Testis (tissue), 3 donors: ENCODE measurements around the gene TNFRSF21. TPM values are rescaled to one million over a fixed set of nuclear protein-coding genes. Genes with fewer than 3 reads are reported as not detected.

Source experiments
- DNase-seq: peaks from one replicate; pipeline ENCODE4 v3.0.0-alpha.2; 2019
- H3K27ac ChIP-seq, 2 donors: fragments of 200-600 bp; sonication (generic); one replicate each; pipeline ENCODE4 v1.5.1; 2019
- H3K27me3 ChIP-seq: fragments of 200-600 bp; sonication (generic); one replicate; pipeline ENCODE4 v1.5.1; 2019
- H3K36me3 ChIP-seq: fragments of 200-600 bp; sonication (generic); one replicate; pipeline ENCODE4 v1.5.1; 2017; ENCODE audit warnings: low read depth; ENCODE audit errors: missing control alignments
- H3K4me1 ChIP-seq: fragments of 200-600 bp; sonication (generic); one replicate; pipeline ENCODE4 v1.5.1; 2019
- H3K4me3 ChIP-seq, 2 donors: fragments of 200-600 bp; sonication (generic); one replicate each; pipeline ENCODE4 v1.5.1; 2017 to 2019
- H3K9me3 ChIP-seq: fragments of 200-600 bp; sonication (generic); one replicate; pipeline ENCODE4 v1.5.1; 2017
- POLR2A ChIP-seq: fragments of 450-650 bp; IDR thresholded peaks from one replicate; pipeline ENCODE4 v1.6.1; 2017; ENCODE audit warnings: antibody characterized with exemption, mild to moderate bottlenecking, moderate library complexity
- WGBS, 2 donors: methylation state at CpG; one replicate each; pipeline ENCODE4 v1.1.5; 2018; 5-methylcytosine and 5-hydroxymethylcytosine counted together
- intact Hi-C: fragments of 100-400 bp; cut with DNase I; formaldehyde crosslinking; loops from one replicate; pipeline ENCODE4 v1.15.1; 2023; ENCODE audit warnings: low total_unique reads
- polyA plus RNA-seq: library from polyadenylated mRNA; stranded (reverse); fragments of 350-450 nt; fragmentation: Illumina TruSeq; extraction: RNeasy Lipid Tissue Mini Kit (QIAGEN cat#74804); gene quantifications from one replicate; pipeline ENCODE4 v1.2.3, GENCODE V29; 2014; ENCODE audit warnings: low read depth, low replicate concordance; ENCODE audit not compliant: insufficient read depth
- total RNA-seq, 2 donors: library from RNA; depleted of rRNA; stranded (reverse); fragments of >200 nt; gene quantifications; one replicate each; pipeline ENCODE4 v1.2.3, GENCODE V29; 2016
- TF ChIP-seq, protein P1 (sequence below), 3 experiments: fragments of 450-650 bp in 2 of 3; fragments of 200-600 bp in 1 of 3; sonication (generic) in 1 of 3; IDR thresholded peaks; one replicate each; pipeline ENCODE4 v1.5.1; 2016 to 2019; ENCODE audit warnings: antibody characterized with exemption in 3 of 3, mild to moderate bottlenecking in 2 of 3, moderate library complexity in 1 of 3

TNFRSF21 gene
- total and polyA plus RNA-seq, 3 donors from 2014 or later, result 11.0 to 19.3 (median 17.1) TPM

DNA sequence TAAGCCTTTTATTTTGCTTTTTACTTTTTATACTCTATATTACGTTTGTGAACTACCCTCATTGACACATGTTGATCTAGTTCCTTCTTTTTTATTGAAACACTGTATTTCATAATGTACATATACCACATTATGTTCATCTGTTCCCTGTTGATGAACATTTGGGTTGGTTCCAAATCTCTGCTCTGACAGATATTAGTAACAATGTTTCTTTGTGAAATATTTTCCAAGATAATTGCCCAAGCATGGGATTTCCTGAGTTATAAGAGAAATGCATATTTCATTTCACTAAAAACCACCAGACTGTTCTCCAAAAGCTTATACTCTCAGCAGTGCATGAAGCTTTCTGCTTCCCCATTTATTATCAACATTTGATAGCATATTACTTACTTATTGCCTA, 44.2 kb upstream of the TNFRSF21 start:
- Histone ChIP-seq H3K4me1 (no peaks in the 10 kb centered on the region), H3K27me3 (no peaks in the 10 kb centered on the region), H3K9me3 (no peaks in the 10 kb centered on the region), H3K36me3 (no peaks in the 10 kb centered on the region), H3K4me3 (no peak overlapping the region), H3K27ac (no peak overlapping the region)
- no peak for TF ChIP-seq POLR2A
- TF ChIP-seq, protein P1, sequence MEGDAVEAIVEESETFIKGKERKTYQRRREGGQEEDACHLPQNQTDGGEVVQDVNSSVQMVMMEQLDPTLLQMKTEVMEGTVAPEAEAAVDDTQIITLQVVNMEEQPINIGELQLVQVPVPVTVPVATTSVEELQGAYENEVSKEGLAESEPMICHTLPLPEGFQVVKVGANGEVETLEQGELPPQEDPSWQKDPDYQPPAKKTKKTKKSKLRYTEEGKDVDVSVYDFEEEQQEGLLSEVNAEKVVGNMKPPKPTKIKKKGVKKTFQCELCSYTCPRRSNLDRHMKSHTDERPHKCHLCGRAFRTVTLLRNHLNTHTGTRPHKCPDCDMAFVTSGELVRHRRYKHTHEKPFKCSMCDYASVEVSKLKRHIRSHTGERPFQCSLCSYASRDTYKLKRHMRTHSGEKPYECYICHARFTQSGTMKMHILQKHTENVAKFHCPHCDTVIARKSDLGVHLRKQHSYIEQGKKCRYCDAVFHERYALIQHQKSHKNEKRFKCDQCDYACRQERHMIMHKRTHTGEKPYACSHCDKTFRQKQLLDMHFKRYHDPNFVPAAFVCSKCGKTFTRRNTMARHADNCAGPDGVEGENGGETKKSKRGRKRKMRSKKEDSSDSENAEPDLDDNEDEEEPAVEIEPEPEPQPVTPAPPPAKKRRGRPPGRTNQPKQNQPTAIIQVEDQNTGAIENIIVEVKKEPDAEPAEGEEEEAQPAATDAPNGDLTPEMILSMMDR (IDR thresholded peaks at IDR 0.05), result no peak
- DNase-seq, result no peak
- 15 to 26% methylated on average over 1 of the region's 1 CpG for WGBS, 2 donors
- intact Hi-C loops, result no loop called here

DNA sequence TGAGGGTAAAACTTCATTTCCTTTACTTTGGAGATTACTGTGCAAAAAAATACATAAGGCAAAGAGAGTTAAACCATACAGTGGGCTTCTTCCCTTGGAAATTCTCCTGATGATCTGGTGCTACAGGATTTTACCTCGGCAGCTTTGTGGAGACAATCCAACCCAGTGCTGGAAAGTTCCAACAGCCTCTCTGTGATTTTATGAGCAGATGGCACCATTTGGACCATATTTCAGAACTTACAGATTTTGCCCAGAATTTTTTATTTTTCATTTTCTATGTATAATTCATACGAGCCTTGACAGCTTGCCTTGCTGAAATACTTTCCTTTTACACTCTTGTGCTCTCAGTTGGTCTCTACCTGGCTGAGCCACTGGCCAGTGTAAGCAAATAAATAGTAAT, 43.3 kb upstream of the TNFRSF21 start:
- no peak overlapping the region for H3K4me3 ChIP-seq
- no peak for TF ChIP-seq POLR2A
- TF ChIP-seq, protein P1 (IDR thresholded peaks at IDR 0.05), result no peak
- H3K27ac ChIP-seq, result no peak overlapping the region
- WGBS, 2 donors, result 80 to 84% methylated on average over 2 of the region's 2 CpGs
- H3K4me1 ChIP-seq, result no peaks in the 10 kb centered on the region
- intact Hi-C loops, result no loop called here
- no peaks in the 10 kb centered on the region for H3K27me3 ChIP-seq
- H3K9me3 ChIP-seq, result no peaks in the 10 kb centered on the region
- DNase-seq, result no peak
- H3K36me3 ChIP-seq, result no peaks in the 10 kb centered on the region

DNA sequence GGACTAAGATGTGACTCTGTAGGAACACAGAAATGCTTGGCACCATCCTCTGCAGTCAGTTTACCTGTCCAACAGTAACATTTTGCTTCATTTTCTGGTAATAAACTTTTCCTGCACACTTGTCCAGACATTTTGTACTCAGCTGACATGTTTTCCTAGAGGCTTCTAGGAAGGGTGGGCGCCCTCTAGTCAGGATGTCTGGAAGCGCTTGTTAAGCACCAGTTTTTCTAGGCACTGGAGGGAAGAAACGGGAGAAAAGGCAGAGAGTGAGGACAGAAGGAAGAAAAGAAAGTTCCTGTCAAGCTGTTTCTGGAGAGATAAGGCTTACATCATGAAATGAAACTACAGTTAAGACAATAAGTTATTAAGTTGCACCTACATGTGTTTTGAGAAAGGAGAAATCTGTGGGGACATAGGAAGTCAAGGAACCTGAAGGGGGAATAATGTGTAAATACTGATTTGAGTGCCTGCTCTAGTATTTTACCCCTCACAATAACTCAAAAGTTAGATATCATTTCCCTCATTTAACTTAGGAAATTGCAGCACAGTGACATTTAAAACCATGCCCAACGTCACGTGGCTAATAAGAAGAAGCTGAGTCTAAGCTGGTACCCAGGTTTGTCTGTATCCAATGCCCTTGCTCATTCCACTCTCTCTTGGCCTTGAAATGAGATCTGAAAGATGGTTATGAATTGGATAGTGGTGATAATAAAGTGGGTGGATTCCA, 42.7 kb upstream of the TNFRSF21 start:
- no peaks in the 10 kb centered on the region for H3K9me3 ChIP-seq
- TF ChIP-seq, protein P1 (IDR thresholded peaks at IDR 0.05), result no peak
- no peak for DNase-seq
- no peaks in the 10 kb centered on the region for H3K4me1 ChIP-seq
- no peak overlapping the region for H3K4me3 ChIP-seq
- intact Hi-C loops, result no loop called here
- H3K27me3 ChIP-seq, result no peaks in the 10 kb centered on the region
- H3K36me3 ChIP-seq, result no peaks in the 10 kb centered on the region
- 74 to 81% methylated on average over 5 of the region's 5 CpGs for WGBS, 2 donors
- no peak overlapping the region for H3K27ac ChIP-seq

DNA sequence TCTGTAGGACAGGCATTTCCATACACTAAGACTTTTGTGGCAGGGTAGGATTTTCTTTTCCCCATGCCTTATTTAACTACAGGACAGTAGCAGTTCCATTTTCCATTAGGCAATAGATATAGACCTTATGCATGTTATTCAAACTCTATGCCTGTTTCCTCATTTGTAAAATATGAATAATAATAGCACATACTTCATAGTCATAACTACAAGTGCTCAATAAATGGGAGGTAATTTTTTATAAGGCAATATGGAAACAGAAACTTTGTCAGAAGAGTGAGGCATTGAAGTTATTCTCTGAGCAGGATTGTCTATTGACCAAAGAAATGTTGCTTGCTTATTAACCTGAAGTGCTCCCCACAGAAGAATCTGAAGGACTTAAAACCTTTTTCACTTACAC, 41.9 kb upstream of the TNFRSF21 start:
- no peak for DNase-seq
- Histone ChIP-seq H3K27ac (no peak overlapping the region), H3K4me1 (no peaks in the 10 kb centered on the region), H3K36me3 (no peaks in the 10 kb centered on the region), H3K27me3 (no peaks in the 10 kb centered on the region), H3K4me3 (no peak overlapping the region), H3K9me3 (no peaks in the 10 kb centered on the region)
- no peak for TF ChIP-seq POLR2A
- TF ChIP-seq, protein P1 (IDR thresholded peaks at IDR 0.05), result no peak
- intact Hi-C loops, result no loop called here

DNA sequence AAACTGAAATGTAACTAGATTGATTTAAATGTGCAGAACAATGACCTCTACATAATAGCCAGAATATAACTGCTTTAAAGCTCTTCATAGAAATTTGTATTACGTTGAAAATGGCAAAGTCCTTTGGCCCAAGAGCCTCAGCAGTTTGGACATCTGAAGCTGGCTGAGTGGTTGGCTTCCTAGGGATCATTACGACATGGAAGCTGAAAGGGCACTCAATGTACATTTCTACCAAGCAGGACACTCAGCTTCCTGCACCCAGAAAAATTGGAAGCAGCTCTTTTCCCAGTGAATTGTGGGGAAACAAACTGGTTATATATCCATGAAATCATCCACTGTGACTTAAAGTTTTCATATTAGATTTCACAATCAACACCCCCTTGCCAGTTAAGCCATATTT, 40.2 kb upstream of the TNFRSF21 start:
- no peak for DNase-seq
- H3K27ac ChIP-seq, result no peak overlapping the region
- H3K36me3 ChIP-seq, result no peaks in the 10 kb centered on the region
- H3K4me3 ChIP-seq, result no peak overlapping the region
- 85 to 86% methylated on average over 2 of the region's 2 CpGs for WGBS, 2 donors
- no peaks in the 10 kb centered on the region for H3K4me1 ChIP-seq
- H3K27me3 ChIP-seq, result no peaks in the 10 kb centered on the region
- intact Hi-C loops, result no loop called here
- no peaks in the 10 kb centered on the region for H3K9me3 ChIP-seq
- TF ChIP-seq, protein P1 (IDR thresholded peaks at IDR 0.05), result no peak
- TF ChIP-seq POLR2A, result no peak
